SK-N-SH (cell line): ENCODE data around the gene TRPV2. TPM values are rescaled to one million over a fixed set of nuclear protein-coding genes. Genes with fewer than 3 reads are reported as not detected.
"Not testable (repeated sequence)": the region's sequence is repeated elsewhere in the genome, so short reads cannot be mapped to it uniquely, and the experiment has no call there.

Source experiments
- CTCF ChIA-PET: fragments of 300-600, 350-600 bp; formaldehyde crosslinking; extraction: SDS; loops from one replicate; lab custom pipeline; 2021; lab: Yijun Ruan, JAX
- POLR2A ChIA-PET: fragments of 350-600 bp; sonication (Branson Sonifier 250); formaldehyde crosslinking; extraction: SDS; loops from one replicate; lab custom pipeline; 2020; ENCODE audit warnings: antibody characterized with exemption, inconsistent platforms; lab: Yijun Ruan, JAX
- DNase-seq: peaks from one replicate; pipeline ENCODE4 v3.0.0; 2012
- H2AFZ ChIP-seq: fragments of 200-600 bp; sonication (generic); 2 replicates; pipeline ENCODE4 v1.8.1; 2016; ENCODE audit warnings: antibody characterized with exemption, mild to moderate bottlenecking, low read depth
- H3F3A ChIP-seq: fragments of 200-600 bp; sonication (generic); replicated peaks from 2 replicates; pipeline ENCODE3; 2016; ENCODE audit warnings: antibody characterized with exemption, mild to moderate bottlenecking; ENCODE audit not compliant: insufficient read depth
- H3K27ac ChIP-seq, 2 experiments: fragments of 200-500 bp in 1 of 2; fragments of 200-600 bp in 1 of 2; sonication (Bioruptor generic) in 1 of 2; sonication (generic), shearing (Covaris generic) in 1 of 2; 2 replicates each; pipeline versions ENCODE4 v1.5.1 to v1.6.1; 2014 to 2016; ENCODE audit warnings: low read depth in 2 of 2, inconsistent platforms in 1 of 2, low read length in 1 of 2, mild to moderate bottlenecking in 1 of 2, mixed read lengths in 1 of 2
- H3K27me3 ChIP-seq: fragments of 200-600 bp; sonication (generic), shearing (Covaris generic); 2 replicates; pipeline ENCODE4 v1.6.1; 2016; ENCODE audit warnings: mixed run types; ENCODE audit not compliant: insufficient read depth
- H3K36me3 ChIP-seq, 2 experiments: fragments of 200-500 bp in 1 of 2; fragments of 200-600 bp in 1 of 2; sonication (Bioruptor generic) in 1 of 2; sonication (generic) in 1 of 2; replicated peaks in 1 of 2; 2 replicates each; pipeline versions ENCODE3 to v1.5.1; 2014 to 2016; ENCODE audit warnings: low read length in 1 of 2, mild to moderate bottlenecking in 1 of 2; ENCODE audit not compliant: insufficient read depth in 2 of 2, control insufficient read depth in 1 of 2
- H3K4me1 ChIP-seq, 2 experiments: fragments of 200-500 bp in 1 of 2; fragments of 200-600 bp in 1 of 2; sonication (Bioruptor generic) in 1 of 2; sonication (generic), shearing (Covaris generic) in 1 of 2; 2 replicates each; pipeline versions ENCODE4 v1.5.1 to v1.6.1; 2014 to 2016; ENCODE audit warnings: low read depth in 1 of 2, low read length in 1 of 2, mixed run types in 1 of 2; ENCODE audit not compliant: insufficient read depth in 2 of 2, control insufficient read depth in 1 of 2
- H3K4me2 ChIP-seq: fragments of 200-600 bp; sonication (generic), shearing (Covaris generic); 2 replicates; pipeline ENCODE4 v1.6.1; 2017; ENCODE audit warnings: mixed run types
- H3K4me3 ChIP-seq, 2 experiments: fragments of 200-500 bp in 1 of 2; fragments of 200-600 bp in 1 of 2; sonication (Bioruptor generic) in 1 of 2; sonication (generic), shearing (Covaris generic) in 1 of 2; 2 replicates each; pipeline versions ENCODE4 v1.5.1 to v1.8.1; 2014 to 2016; ENCODE audit warnings: low read depth in 2 of 2, inconsistent platforms in 1 of 2, low read length in 1 of 2, mild to moderate bottlenecking in 1 of 2, mixed read lengths in 1 of 2, moderate library complexity in 1 of 2
- H3K79me2 ChIP-seq: fragments of 200-600 bp; sonication (generic); 2 replicates; pipeline ENCODE4 v1.8.1; 2017; ENCODE audit warnings: mild to moderate bottlenecking; ENCODE audit not compliant: insufficient read depth
- H3K9ac ChIP-seq: fragments of 200-600 bp; sonication (generic); 2 replicates; pipeline ENCODE4 v1.6.1; 2017; ENCODE audit warnings: mixed run types
- H3K9me2 ChIP-seq: fragments of 200-600 bp; sonication (generic); 2 replicates; pipeline ENCODE4 v1.6.1; 2017; ENCODE audit warnings: mixed run types
- H3K9me3 ChIP-seq: fragments of 200-600 bp; sonication (generic); 2 replicates; pipeline ENCODE4 v1.6.1; 2017; ENCODE audit warnings: mixed run types, mild to moderate bottlenecking, moderate library complexity
- H4K20me1 ChIP-seq: fragments of 200-600 bp; sonication (generic); 2 replicates; pipeline ENCODE4 v1.6.1; 2017; ENCODE audit warnings: mild to moderate bottlenecking, mixed run types; ENCODE audit not compliant: insufficient read depth
- FOXJ3 ChIP-seq: sonication (generic); formaldehyde crosslinking; IDR thresholded peaks from 2 replicates; pipeline ENCODE4 v1.5.1; 2020; ENCODE audit warnings: mild to moderate bottlenecking, missing genetic modification reagents
- IRF3 ChIP-seq: fragments of 150-350 bp; IDR thresholded peaks from 2 replicates; pipeline ENCODE4 v1.6.1; 2016; ENCODE audit warnings: mild to moderate bottlenecking, low read depth, low read length
- MEF2A ChIP-seq: IDR thresholded peaks from 2 replicates; pipeline ENCODE4 v1.4.0; 2012; ENCODE audit warnings: low read depth, borderline replicate concordance
- MXI1 ChIP-seq: IDR thresholded peaks from 2 replicates; pipeline ENCODE4 v1.6.1; 2012; ENCODE audit warnings: mild to moderate bottlenecking, low read depth, low read length, improper control_type of control experiment
- NFIC ChIP-seq: IDR thresholded peaks from 2 replicates; pipeline ENCODE4 v1.4.0; 2012; ENCODE audit warnings: borderline replicate concordance
- PBX3 ChIP-seq: IDR thresholded peaks from 2 replicates; pipeline ENCODE4; 2012
- RXRA ChIP-seq: IDR thresholded peaks from 2 replicates; pipeline ENCODE4 v1.4.0; 2012; ENCODE audit warnings: low read depth, mild to moderate bottlenecking, borderline replicate concordance
- USF1 ChIP-seq: IDR thresholded peaks from 2 replicates; pipeline ENCODE4 v1.4.0; 2012; ENCODE audit warnings: low read depth, borderline replicate concordance
- WGBS: methylation state at CpG from one replicate; pipeline ENCODE4 v1.1.6; 2017; ENCODE audit warnings: low lambda C conversion rate; 5-methylcytosine and 5-hydroxymethylcytosine counted together
- polyA plus RNA-seq, 3 experiments: library from polyadenylated mRNA; depleted of rRNA; stranded (reverse); fragments of >200 nt; gene quantifications; 2 replicates each; pipeline ENCODE4 v1.2.3, GENCODE V29; 2012

Gene TRPV2
- polyA plus RNA-seq, 1 of the 3 experiments (the other 2 are of a cell fraction): 11.0 TPM

- no peaks in the 10 kb centered on the region for H3K27me3 ChIP-seq
- no peak overlapping the region for H3K4me3 ChIP-seq
- H3K36me3 ChIP-seq: peaks cover 7 to 17% of the 10 kb centered on the region in 2 experiments
- H2AFZ ChIP-seq: no peak overlapping the region
- ChIA-PET CTCF (interaction anchor here (0.6 to 33.7 kb wide), 4 partner anchors 10 to 134 kb away, joined by 3 to 746 read pairs (median 6); no protein-coding TSS in a partner anchor), POLR2A (interaction anchor here (2.0 kb wide), 1 partner anchor 11 kb away, joined by 7 read pairs; no protein-coding TSS in a partner anchor)
- no peak overlapping the region for H3K4me2 ChIP-seq
- no peaks in the 10 kb centered on the region for H3K79me2 ChIP-seq
- 0 out of 2 replicates have a peak, but pooled peaks cover 36% of the 10 kb centered on the region for H4K20me1 ChIP-seq
- TF ChIP-seq PBX3 (no peak), RXRA (no peak), FOXJ3 (CRISPR knock-in tag) (no peak), IRF3 (no peak), NFIC (no peak), USF1 (no peak)
- H3K4me1 ChIP-seq: peaks cover 0 to 3% of the 10 kb centered on the region in 2 experiments; a peak in 1 of 4 replicates
- no peak overlapping the region for H3K9ac ChIP-seq
- H3K27ac ChIP-seq: no peak overlapping the region
- peaks cover 41% of the 10 kb centered on the region for H3F3A ChIP-seq
- no peak for DNase-seq
- H3K9me2 ChIP-seq: no peaks in the 10 kb centered on the region
- no peaks in the 10 kb centered on the region for H3K9me3 ChIP-seq
- 94% methylated on average over 3 of the region's 4 CpGs for WGBS
These were observed 34.7 kb downstream of the TRPV2 start for GRCh38 chr17:16450028-16450427.

- not testable (repeated sequence) for H3K9me3 ChIP-seq, DNase-seq, H3K9me2 ChIP-seq, H3K79me2 ChIP-seq, H2AFZ ChIP-seq, H3K4me2 ChIP-seq, H3K27me3 ChIP-seq, H3K9ac ChIP-seq, H3K4me3 ChIP-seq, H3K27ac ChIP-seq
- POLR2A ChIA-PET: interaction anchor here (1.1 kb wide), 1 partner anchor 69 kb away, joined by 3 read pairs; no protein-coding TSS in a partner anchor
- Histone ChIP-seq H3F3A (peaks cover 27% of the 10 kb centered on the region), H3K36me3 (peaks cover 0 to 14% of the 10 kb centered on the region in 2 experiments), H3K4me1 (peaks cover 0 to 13% of the 10 kb centered on the region in 2 experiments; a peak in 1 of 4 replicates), H4K20me1 (0 out of 2 replicates have a peak, but pooled peaks cover 29% of the 10 kb centered on the region)
- 88% methylated on average over 8 of the region's 8 CpGs for WGBS
- CTCF ChIA-PET: interaction anchor here (0.7 to 33.7 kb wide), 14 partner anchors 11 to 134 kb away, joined by 3 to 746 read pairs (median 12); partner anchors contain the start of gene LRRC75A
These were observed 36.9 kb downstream of the TRPV2 start for GRCh38 chr17:16452268-16452667.

GRCh38 chr17:16453493-16453851, 38.1 kb downstream of the TRPV2 start:
- peaks cover 23% of the 10 kb centered on the region for H3F3A ChIP-seq
- H3K4me3 ChIP-seq: no peak overlapping the region; a peak in 1 of 4 replicates
- H2AFZ ChIP-seq: no peak overlapping the region
- 0 out of 2 replicates have a peak, but pooled peaks cover 20% of the 10 kb centered on the region for H4K20me1 ChIP-seq
- no peaks in the 10 kb centered on the region for H3K27me3 ChIP-seq
- no peak for DNase-seq
- H3K27ac ChIP-seq: no peak overlapping the region
- H3K9me3 ChIP-seq: no peaks in the 10 kb centered on the region
- 0 out of 2 replicates have a peak, but pooled peaks have one; percentile 17 for TF ChIP-seq MXI1
- no peak for TF ChIP-seq MEF2A
- TF ChIP-seq, all 33 proteins: peak for 1
- Histone ChIP-seq H3K9ac (no peak overlapping the region), H3K36me3 (peaks cover 0 to 4% of the 10 kb centered on the region in 2 experiments), H3K4me1 (peaks cover 0 to 13% of the 10 kb centered on the region in 2 experiments; a peak in 1 of 4 replicates), H3K4me2 (no peak overlapping the region), H3K79me2 (no peaks in the 10 kb centered on the region), H3K9me2 (no peaks in the 10 kb centered on the region)
- ChIA-PET POLR2A (interaction anchor here (1.7 kb wide), 1 partner anchor 82 kb away, joined by 4 read pairs; no protein-coding TSS in a partner anchor), CTCF (interaction anchor here (0.6 to 33.7 kb wide), 26 partner anchors 11 to 136 kb away, joined by 3 to 746 read pairs (median 5); partner anchors contain the start of gene LRRC75A)
- 86% methylated on average over 4 of the region's 4 CpGs for WGBS
